DMS79 (cell line): Measurements from ENCODE around the gene INTS1.

Experiments
- DNase-seq: peaks from one replicate; lab custom pipeline; 2025; lab: John Stamatoyannopoulos, UW

The INTS1 gene

GRCh38 chr7:1503390-1503789, 799 bp downstream of the INTS1 start:
- DNase-seq, result no peak

- DNase-seq, result no peak
Observed at GRCh38 chr7:1502845-1503244, 1.3 kb downstream of the INTS1 start.

DNA sequence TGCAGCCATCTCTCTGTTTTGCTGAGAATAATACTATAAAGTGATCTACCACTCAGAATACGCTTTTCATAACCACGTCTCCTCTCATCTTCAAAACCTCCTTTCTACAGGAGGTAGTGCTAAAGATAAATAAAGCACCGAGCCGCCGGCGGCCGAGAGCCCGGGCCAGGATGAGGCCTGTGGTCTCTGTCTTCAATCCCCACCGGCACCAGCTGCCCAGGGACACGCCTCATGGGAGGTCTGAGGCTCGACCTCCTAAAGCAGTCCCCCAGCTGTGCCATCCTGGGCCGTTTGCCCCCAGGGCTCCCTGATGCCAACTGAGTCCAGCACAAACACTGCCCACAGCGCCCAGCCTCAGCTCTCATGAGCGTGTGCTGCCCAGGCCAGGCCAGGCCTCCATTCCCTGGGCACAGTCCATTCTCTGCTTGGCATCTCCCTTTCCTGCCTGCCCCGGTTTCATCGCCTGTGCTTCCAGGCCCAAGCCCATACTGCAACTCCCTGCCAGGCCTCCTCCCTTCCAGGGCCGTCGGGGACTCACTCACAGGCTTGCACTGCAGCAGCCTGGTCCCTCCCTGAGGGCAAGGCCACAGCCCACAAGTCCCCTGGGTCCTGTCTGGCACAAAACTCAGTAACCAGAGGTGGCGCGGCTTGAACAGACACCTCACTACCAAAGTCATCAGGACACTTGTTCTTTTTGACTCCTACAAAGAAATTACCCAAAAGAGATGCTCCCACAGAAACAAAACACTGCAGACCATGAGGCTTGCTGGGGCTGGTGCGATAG, 2.5 kb downstream of the INTS1 start:
- DNase-seq, result no peak

DNA sequence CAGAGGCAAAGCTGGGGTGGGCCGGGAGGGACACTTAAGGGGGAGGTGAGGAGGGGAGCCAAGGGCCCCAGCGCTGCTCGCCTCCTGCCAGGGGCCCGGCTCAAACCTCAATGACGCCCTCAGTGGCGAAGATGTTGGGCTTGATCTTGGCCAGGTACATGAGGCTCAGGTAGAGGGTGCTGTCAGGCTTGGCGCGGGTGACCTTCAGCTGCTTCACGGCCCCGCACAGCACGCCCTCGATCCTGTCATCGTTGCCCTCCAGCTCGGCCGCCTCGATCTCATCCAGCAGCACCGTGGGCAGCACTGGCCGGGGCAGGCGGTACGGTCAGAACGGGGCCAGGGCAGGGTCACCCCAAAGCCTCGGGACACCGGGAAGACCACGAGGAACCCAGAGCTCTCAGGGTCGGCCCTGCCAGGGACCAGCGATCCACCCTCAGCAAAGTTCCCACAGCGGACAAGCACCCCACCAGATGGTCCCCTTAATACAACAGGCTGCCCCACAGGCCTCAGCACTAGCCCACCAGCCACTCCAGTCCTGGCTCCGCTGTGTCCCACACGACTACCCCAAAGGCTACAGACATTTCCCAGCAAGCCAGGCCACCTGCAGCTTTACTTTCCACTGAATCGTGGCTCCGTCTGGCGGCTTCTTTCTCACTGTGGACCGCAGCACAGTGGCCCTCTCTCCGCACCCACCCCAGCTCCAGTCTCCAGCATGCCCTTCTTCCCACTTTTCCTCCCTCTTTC, 4.0 kb downstream of the INTS1 start:
- DNase-seq, result no peak

DNA sequence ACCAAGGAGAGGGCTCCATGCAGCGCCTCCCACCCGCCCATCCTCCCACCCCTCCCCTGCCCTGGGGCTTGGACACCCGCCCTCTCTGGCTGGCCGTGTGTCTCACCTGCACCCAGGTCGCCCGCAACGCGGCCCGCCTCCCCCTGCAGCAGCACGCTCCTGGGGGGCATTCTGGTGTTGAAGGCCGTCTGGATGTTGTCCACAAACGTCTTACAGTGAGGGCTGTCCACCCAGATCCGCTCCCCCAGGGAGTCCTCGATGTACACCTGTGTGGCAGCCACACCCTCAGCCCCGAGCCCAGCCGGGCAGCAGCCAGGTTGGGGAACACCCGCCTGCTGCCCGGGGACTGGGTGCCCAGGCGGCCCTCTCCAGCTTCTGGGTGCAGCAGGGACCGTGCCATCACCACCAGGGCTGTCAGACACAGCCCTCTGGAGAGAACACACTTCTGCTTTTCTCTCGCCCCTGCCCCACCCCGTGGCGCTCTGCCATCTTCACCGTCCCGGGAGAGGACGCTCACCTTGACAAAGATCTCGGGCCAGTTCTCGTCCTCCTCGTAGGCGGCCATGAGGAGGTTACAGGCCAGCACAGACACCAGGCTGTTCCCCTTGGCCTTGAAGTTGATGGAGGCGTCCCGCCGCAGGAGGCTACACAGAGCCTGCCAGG, 4.7 kb downstream of the INTS1 start:
- no peak for DNase-seq

GRCh38 chr7:1498370-1499305, 5.6 kb downstream of the INTS1 start:
- no peak for DNase-seq

DNA sequence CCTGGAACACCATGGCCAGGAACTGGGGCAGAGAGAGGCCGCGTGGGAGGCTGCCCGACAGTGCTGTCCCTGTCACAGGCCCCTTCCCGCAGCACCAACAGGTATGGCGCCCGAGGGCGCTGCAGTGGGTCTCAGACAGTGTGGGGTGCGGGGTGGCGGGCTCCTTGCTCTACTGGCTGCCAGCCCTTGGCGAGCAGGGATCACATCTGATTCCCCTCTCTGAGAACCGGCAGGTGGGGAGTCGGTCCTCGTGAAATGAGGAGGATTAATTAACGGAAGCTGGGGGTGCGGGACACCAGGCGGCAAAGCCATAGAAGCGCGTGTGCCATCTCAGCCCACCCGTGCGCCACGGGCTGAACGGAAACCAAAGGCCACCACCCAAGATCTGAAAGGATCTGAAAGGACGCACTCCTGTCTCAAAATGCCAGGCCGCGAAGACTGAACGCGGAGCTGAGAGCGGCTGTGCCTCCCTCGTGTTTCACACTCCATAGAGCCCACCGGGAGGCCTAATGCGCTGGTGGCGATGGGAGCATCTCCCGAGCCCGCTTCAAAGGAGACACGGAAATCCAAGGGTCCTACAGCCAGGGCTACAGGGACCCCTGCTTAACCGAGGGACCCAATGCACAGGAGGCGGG, 6.8 kb downstream of the INTS1 start:
- no peak for DNase-seq

- no peak for DNase-seq
Observed at GRCh38 chr7:1496531-1497292, 7.5 kb downstream of the INTS1 start.

DNA sequence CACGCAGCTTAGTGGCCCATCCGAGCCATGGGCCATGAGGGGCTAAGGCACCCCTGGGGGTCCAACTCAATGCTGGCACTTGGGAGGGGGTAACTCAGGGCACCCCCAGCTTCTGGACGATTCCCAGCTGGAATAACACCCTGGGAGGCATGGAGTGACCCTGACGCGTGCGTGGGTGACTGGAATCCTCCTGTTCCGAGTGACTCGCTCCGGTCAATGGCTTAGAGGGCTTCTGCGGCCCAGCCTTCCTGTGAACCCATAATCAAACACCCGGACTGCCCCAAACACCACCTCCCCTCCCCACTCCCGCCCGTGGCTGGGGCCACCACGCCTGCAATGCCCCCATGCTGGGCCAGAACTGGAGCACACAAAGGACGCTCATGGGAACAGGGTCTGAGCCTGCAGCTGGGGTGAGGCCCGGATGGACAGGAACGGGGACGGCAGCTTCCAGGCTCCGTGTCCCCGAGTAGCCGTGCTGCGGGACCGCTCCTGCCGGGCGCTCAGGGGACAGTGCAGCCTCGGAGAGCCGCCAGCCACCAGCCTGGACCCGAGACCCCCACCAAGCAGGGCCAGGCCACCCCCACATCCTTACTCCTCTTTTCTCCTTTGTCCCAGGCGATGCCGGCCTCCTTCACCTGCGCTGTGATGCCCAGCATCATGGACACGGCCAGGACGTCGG, 8.5 kb downstream of the INTS1 start:
- no peak for DNase-seq

DNA sequence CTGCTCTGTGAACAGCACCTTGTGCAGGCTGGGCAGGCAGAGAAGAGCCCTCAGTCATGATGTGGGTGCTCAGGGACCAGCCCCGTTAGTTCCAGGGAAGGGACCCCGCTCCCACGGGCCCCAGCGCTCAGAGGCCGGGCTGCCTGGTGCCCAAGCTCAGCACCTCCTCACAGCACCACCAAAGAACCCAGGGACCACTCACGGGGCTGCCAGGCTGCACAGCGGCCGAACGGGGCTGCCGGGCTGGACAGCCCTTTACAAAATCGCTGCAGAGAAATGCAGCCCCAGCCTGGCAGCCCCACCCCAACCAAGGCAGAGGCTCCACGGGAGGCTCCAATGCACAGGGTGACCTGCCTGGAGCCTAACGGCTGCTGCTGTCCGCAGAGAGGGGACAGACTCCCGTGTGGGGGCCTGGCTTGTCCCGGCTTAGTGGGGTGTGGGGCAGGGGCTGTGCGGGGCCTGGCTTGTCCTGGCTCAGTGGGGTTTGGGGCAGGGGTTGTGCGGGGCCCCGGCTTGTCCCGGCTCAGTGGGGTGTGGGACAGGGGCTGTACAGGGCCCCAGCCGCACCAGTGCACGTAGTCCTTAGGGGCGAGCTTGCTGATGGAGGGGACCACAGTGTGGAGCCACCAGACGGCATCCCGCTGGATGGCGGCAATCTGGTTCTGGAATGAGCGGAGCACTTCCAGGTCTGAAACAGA, 9.2 kb downstream of the INTS1 start:
- DNase-seq, result no peak

- no peak for DNase-seq
Observed at GRCh38 chr7:1494447-1494846, 9.7 kb downstream of the INTS1 start.

- no peak for DNase-seq
Observed at GRCh38 chr7:1493571-1493970, 10.6 kb downstream of the INTS1 start.

DNA sequence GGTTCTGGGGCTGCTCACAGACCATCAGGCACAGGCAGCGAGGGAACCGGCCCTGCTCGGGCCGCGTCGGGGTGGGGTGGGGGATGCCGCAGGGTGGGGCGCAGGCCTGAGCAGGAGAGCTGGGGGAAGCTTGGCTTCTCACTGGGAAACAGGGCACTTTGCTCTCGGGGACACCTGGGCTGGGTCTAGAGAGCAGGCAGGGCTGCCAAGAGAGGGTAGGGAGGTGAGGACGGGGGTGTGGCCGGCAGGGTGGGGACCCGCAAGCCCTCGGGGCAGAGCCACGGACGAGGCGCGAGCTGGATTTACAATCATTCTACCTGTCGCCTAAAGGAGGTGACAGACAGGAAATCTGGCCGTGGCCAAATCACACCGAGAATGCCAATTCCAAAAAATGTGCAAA, 11.1 kb downstream of the INTS1 start:
- DNase-seq, result no peak

GRCh38 chr7:1492640-1493039, 11.5 kb downstream of the INTS1 start:
- no peak for DNase-seq

GRCh38 chr7:1492221-1492620, 12.0 kb downstream of the INTS1 start:
- no peak for DNase-seq

DNA sequence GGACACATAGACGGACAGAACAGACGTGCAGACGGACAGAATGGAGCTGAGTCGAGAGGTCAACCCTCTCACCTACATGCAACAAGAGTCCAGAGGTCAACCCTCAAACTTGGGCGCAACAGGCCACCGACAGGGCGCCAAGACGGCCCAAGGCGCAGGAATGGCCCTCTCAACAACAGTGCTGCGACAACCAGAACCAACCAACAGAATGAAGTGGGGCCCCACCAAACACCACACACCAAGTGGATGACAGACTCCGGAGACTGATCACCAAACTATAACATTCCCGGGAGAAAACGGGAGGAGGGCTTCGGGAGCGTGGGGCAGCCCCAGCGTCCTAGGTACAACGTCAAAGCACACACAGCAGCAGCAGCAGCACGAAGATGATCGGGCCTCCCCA, 13.4 kb downstream of the INTS1 start:
- DNase-seq, result no peak

- no peak for DNase-seq
Observed at GRCh38 chr7:1489336-1489735, 14.9 kb downstream of the INTS1 start.

DNA sequence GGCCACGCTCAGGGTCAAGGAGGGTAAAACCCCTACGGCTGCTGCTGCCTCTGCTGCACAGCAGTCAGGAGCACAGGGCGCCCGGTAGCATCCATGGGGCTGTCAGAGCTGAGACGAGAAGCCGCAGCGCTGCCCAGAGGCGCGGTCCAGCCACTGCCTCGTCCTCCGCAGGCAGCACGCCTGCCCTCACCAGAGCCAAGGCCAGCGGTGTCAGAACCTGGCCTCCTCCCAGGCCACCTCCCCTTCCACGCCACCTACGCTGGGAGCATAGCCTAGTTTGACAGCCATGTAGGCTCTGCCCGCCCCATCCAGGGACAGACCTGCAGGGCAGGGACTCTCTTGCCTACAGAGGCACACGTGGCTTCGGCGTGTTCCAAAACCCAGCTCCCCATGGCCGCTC, 16.2 kb downstream of the INTS1 start:
- DNase-seq, result no peak

- DNase-seq, result no peak
Observed at GRCh38 chr7:1487466-1487865, 16.7 kb downstream of the INTS1 start.

DNA sequence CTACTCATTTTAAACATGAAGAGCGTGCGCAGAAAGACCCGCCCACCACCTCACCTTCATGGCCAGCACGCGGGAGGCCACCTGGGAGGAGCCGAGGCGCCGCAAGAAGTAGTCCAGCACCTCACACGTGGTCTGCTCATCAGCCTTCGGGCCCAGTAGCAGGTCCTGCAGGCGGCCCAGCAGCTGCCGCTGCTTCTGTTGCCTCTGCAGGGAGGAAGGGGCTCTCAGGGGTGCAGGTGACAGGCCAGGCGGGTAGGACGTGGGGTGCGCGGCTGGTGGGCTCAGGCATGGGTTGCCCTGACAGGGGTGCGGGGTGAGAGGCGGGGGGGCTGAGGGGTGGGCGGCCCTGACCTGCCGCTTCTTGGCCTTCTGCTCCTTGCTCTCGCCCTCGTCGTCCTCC, 17.6 kb downstream of the INTS1 start:
- DNase-seq, result no peak
